HG02970 (cell line): ENCODE measurements around the gene DHRS4.
"Not testable (repeated sequence)": the region's sequence is repeated elsewhere in the genome, so short reads cannot be mapped to it uniquely, and the experiment has no call there.

Experiments used
- ATAC-seq: cut with Tn5 transposase; IDR thresholded peaks from one replicate; pipeline ENCODE4 v1.9.1; 2021; ENCODE audit warnings: mild to moderate bottlenecking, moderate library complexity, moderate number of reproducible peaks; ENCODE audit not compliant: unreplicated experiment, low FRiP score

The DHRS4 gene

DNA sequence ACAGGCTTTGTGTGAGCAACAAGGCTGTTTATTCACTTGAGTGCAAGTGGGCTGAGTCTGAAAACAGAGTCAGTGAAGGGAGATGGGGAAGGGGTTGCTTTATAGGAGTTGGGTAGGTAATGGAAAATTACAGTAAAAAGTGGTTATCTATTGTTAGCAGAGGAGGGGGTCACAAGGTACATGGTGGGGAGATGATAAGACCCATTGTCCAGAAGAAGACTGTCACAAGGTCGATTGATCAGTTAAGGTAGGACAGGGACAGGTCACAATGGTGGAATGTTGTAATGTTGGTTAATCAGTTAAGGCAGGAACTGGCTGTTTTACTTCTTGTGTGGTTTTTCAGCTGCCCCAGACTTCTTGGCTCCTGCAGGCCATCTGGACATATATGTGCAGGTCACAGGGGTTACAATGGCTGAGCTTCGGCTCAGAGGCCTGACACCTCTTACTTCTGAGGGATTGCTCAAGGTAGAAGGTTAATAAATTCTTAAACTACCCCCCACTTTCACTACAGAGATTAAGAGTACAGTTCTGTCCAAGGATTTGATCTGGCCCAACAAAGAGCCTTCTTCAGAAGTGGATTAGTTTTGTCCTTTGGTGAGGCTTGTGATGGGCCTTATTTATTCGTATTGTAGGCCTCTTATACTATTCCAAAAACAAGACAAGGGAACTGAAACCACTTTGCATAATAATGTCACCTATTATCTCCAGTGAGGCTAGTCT lies 13.8 kb upstream of the DHRS4 start:
- ATAC-seq, result no peak

DNA sequence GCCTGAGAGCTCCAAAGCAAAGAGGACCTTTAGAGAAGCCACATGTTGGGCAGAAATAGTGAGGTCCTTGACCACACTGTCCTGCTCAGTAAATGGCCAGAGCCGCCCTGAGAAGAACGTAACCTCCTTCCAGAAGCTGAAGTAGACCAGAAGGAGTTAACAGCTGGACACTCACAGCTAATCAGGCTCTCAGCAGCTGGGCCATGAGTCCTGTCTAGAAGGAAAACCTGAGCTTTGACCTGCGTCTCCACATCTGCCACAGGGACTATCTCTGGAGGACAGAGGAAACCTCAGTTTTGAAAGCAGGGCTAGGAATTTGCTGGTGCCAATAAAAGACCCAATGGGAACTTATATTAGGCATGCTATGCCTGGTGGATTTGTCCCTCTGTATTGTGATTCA lies 12.3 kb upstream of the DHRS4 start:
- no peak for ATAC-seq

DNA sequence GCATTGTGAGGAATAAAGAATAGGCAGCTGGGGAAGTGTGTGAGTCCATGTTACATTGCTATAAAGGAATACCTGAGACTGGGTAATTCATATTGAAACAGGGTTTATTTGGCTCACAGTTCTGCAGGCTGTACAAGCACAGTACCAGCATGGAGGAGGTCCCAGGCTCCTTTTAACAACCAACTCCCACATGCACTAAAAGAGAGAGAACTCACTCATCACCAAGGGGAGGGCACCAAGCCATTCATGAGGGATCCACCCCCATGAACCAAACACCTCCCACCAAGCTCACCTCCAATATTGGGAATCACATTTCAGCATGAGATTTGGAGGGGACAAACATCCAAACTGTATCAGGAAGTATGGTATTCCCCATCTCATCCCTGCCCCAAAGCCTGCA lies 11.9 kb upstream of the DHRS4 start:
- no peak for ATAC-seq

- no peak for ATAC-seq
Observed at GRCh38 chr14:23942587-23942986, 11.0 kb upstream of the DHRS4 start.

- ATAC-seq, result not testable (repeated sequence)
Observed at GRCh38 chr14:23949069-23949468, 4.5 kb upstream of the DHRS4 start.

GRCh38 chr14:23950411-23951135 lies 3.0 kb upstream of the DHRS4 start:
- ATAC-seq, result no peak

DNA sequence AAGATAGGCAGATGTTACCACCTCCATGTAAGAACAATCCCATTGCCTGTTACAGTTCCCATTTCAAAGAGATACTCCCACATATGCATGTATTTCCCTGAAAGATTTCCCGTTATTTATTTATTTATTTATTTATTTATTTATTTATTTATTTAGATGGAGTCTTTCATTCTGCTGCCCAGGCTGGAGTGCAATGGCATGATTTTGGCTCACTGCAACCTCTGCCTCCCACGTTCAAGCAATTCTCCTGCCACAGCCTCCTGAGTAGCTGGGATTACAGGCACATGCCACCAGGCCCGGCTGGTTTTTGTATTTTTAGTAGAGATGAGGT lies 2.5 kb upstream of the DHRS4 start:
- not testable (repeated sequence) for ATAC-seq

DNA sequence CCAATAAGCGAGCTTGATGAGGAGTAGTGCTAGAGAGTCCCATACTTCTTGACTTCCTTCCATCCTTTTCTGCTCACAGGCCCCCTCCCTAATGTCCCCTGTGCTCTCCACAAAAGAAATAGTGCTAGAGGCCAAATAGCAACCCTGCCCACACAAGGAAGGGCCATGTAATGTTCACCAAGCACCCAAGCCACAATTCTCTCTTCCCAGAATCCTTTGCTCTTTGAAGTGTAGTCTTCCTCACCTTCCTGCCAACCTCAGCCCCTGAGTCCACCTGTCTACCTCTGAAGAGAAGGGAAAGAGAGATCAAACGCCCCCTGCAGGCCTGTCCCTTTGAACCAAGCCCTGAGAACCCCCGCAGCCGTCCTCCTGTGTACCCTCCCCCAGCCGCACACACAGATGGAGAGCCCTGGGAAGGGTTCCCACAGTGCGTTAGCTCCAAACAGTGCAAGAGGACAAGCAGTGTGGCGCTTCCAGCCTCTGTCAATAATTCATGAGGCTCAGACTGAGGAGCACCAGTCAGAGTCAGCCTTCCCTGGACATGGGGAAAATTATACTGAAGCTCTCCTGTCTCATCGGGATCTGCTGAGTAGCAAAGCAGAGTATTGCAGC lies 1.9 kb upstream of the DHRS4 start:
- ATAC-seq, result no peak

- not testable (repeated sequence) for ATAC-seq
Observed at GRCh38 chr14:23953116-23953463, 480 bp upstream of the DHRS4 start.

- not testable (repeated sequence) for ATAC-seq
Observed at GRCh38 chr14:23954279-23954614, 677 bp downstream of the DHRS4 start.

- not testable (repeated sequence) for ATAC-seq
Observed at GRCh38 chr14:23954965-23955364, 1.4 kb downstream of the DHRS4 start.

GRCh38 chr14:23955811-23956210 lies 2.2 kb downstream of the DHRS4 start:
- ATAC-seq, result not testable (repeated sequence)

- ATAC-seq, result not testable (repeated sequence)
Observed at GRCh38 chr14:23957913-23958569, 4.5 kb downstream of the DHRS4 start.

DNA sequence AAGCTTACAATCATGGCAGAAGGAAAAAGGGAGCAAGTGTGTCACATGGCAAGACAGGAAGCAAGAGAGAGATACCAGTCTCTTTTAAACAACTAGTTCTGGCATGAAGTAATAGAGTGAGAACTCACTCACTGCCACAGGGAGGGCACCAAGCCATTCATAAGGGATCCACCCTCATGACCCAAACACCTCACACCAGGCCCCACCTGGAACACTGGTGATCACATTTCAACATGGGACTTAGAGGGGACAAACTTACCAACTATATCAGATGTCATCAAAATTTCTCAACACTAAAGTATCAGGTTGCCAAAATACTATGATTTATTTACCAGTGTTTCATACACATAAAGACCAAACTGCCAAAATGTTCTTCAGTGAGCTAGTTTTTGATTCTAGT lies 7.3 kb downstream of the DHRS4 start:
- not testable (repeated sequence) for ATAC-seq

- ATAC-seq, result not testable (repeated sequence)
Observed at GRCh38 chr14:23961704-23962103, 8.1 kb downstream of the DHRS4 start.

DNA sequence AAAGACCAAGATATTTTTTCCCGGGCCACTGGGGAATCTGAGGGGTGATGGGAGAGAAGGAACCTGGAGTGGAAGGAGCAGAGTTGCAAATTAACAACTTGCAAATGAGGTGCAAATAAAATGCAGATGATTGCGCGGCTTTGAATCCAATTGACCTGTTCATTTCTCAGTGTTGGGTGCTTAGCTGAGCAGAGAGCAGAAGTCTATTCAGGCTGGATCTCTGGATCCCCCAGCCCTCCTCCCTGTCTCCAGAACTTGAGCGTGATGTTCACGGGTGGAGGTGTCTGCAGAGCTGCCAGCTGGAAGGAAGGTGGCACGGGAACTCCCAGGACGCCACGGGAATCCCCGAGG lies 15.5 kb downstream of the DHRS4 start:
- not testable (repeated sequence) for ATAC-seq

- ATAC-seq, result not testable (repeated sequence)
Observed at GRCh38 chr14:23969481-23970282, 16.1 kb downstream of the DHRS4 start.

- not testable (repeated sequence) for ATAC-seq
Observed at GRCh38 chr14:23970283-23970659, 16.7 kb downstream of the DHRS4 start.

GRCh38 chr14:23973178-23973577 lies 19.6 kb downstream of the DHRS4 start:
- ATAC-seq, result not testable (repeated sequence)

DNA sequence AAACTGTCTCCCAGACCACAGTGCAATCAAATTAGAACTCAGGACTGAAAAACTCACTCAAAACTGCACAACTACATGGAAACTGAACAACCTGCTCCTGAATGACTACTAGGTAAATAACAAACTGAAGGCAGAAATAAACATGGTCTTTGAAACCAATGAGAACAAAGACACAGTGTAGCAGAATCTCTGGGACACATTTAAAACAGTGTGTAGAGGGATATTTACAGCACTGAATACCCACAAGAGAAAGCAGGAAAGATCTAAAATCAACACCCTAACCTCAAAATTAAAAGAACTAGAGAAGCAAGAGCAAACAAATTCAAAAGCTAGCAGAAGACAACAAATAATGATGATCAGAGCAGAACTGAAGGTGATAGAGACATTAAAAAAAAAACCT lies 20.5 kb downstream of the DHRS4 start:
- ATAC-seq, result not testable (repeated sequence)

- ATAC-seq, result not testable (repeated sequence)
Observed at GRCh38 chr14:23977208-23977607, 23.6 kb downstream of the DHRS4 start.
